Measurements from ENCODE around the gene FFAR3.

DNA sequence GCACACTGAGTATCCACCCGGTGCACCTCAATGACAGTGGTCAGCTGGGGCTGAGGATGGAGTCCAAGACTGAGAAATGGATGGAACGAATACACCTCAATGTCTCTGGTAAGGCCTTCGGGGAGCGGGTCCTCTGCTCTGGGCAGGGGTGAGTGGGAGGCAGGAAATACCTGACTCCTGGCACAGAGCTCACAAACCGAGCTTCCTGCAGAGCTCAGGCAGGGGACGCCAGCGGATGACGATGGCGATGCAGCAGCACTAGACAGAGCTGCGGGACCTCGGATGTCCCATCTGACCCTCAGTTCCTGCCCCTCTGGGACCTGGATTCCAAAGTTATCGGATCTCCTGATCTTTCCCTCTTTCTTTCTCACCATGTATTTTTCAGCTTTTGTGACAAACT, 25.4 kb upstream of the FFAR3 start:
- TF ChIP-seq POLR2AphosphoS5 (IDR thresholded peaks at IDR 0.05; ENCODE audit: insufficient read depth, low read depth, low read length) (no peak), CTCF (IDR thresholded peaks at IDR 0.05; ENCODE audit: extremely low read depth in 1 of 2, insufficient read depth in 1 of 2, low read depth in 1 of 2, low read length in 2 of 2) (no peak), MAX (IDR thresholded peaks at IDR 0.05; ENCODE audit: insufficient read depth, insufficient read length) (no peak), POLR2A (IDR thresholded peaks at IDR 0.05; ENCODE audit: low read depth, low read length) (no peak), EZH2 (IDR thresholded peaks at IDR 0.05; ENCODE audit: borderline replicate concordance, low read depth, low read length, severe bottlenecking) (no peak), GATA2 (IDR thresholded peaks at IDR 0.05; ENCODE audit: insufficient read depth, insufficient read length, low read depth, low read length) (no peak), MYC (IDR thresholded peaks at IDR 0.05; ENCODE audit: low read depth, low read length) (no peak), JUN (IDR thresholded peaks at IDR 0.05; ENCODE audit: borderline replicate concordance, insufficient read depth, insufficient read length, low read depth) (no peak), FOS (IDR thresholded peaks at IDR 0.05; ENCODE audit: borderline replicate concordance, insufficient read depth, low read length) (no peak)

All from endothelial cell of umbilical vein (primary cell).